SIG-M5 treated with dmso at 0.1 percent for 504 hours (cell line): ENCODE results near the gene FKBP4.
"Not testable (repeated sequence)": the region's sequence is repeated elsewhere in the genome, so short reads cannot be mapped to it uniquely, and the experiment has no call there.

Experiments used
- DNase-seq: peaks from one replicate; lab custom pipeline; 2025; ENCODE audit not compliant: unreplicated experiment; lab: John Stamatoyannopoulos, UW

The FKBP4 gene, protein sequence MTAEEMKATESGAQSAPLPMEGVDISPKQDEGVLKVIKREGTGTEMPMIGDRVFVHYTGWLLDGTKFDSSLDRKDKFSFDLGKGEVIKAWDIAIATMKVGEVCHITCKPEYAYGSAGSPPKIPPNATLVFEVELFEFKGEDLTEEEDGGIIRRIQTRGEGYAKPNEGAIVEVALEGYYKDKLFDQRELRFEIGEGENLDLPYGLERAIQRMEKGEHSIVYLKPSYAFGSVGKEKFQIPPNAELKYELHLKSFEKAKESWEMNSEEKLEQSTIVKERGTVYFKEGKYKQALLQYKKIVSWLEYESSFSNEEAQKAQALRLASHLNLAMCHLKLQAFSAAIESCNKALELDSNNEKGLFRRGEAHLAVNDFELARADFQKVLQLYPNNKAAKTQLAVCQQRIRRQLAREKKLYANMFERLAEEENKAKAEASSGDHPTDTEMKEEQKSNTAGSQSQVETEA

GRCh38 chr12:2794736-2795289, at the start of gene FKBP4:
FKBP4 (plus strand) TSS chr12:2794970; CDS start chr12:2795140, 170 bp downstream.
- DNase-seq = peak; percentile 78

DNA sequence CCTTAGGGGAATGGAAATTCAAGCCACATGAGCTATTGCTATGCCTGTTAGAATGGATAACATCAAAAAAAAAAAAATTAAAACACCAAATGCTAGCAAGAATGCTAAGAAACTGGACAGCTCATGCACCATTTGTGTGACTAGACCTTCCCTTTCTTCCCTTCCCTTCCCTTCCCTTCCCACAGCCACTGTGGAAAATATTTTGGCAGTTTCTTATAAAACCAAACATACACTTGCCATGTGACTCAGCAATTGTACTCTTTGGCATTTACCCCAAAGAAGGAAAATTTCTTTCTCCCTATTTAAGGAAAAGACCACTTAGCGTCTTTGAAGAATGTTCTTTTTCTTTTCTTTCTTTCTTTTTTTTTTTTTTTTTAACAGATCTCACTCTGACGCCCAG, 49.1 kb upstream of the FKBP4 start:
- DNase-seq = no peak

DNA sequence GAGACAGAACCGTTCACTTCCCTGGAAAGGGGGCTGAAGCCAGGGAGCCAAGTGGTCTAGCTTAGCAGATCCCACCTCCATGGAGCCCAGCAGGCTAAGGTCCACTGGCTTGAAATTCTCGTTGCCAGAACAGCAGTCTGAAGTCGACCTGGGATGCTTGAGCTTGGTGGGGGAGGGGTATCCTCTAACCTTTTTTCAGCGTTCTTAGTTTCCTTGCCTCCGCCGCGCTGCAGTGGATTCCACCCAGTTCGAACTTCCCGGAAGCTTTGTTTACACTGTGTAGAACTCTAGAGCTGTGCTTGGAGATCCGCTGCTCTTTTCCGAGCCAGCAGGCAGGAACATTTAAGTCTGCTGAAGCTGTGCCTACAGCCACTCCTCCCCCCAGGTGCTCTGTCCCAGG, 45.2 kb upstream of the FKBP4 start:
- no peak for DNase-seq

- DNase-seq = no peak
Measured at GRCh38 chr12:2750185-2750584, 44.6 kb upstream of the FKBP4 start.

- no peak for DNase-seq
Measured at GRCh38 chr12:2751230-2751629, 43.5 kb upstream of the FKBP4 start.

- no peak for DNase-seq
Measured at GRCh38 chr12:2751686-2752085, 43.1 kb upstream of the FKBP4 start.

- DNase-seq = peak; percentile 62
Measured at GRCh38 chr12:2752676-2753371, 41.9 kb upstream of the FKBP4 start.

- DNase-seq = no peak
Measured at GRCh38 chr12:2753536-2753935, 41.2 kb upstream of the FKBP4 start.

- no peak for DNase-seq
Measured at GRCh38 chr12:2754208-2754607, 40.6 kb upstream of the FKBP4 start.

GRCh38 chr12:2756756-2757155, 38.0 kb upstream of the FKBP4 start:
- DNase-seq = no peak

GRCh38 chr12:2759733-2760132, 35.0 kb upstream of the FKBP4 start:
- DNase-seq = no peak

- no peak for DNase-seq
Measured at GRCh38 chr12:2764398-2764797, 30.4 kb upstream of the FKBP4 start.

GRCh38 chr12:2765052-2765451, 29.7 kb upstream of the FKBP4 start:
- no peak for DNase-seq

DNA sequence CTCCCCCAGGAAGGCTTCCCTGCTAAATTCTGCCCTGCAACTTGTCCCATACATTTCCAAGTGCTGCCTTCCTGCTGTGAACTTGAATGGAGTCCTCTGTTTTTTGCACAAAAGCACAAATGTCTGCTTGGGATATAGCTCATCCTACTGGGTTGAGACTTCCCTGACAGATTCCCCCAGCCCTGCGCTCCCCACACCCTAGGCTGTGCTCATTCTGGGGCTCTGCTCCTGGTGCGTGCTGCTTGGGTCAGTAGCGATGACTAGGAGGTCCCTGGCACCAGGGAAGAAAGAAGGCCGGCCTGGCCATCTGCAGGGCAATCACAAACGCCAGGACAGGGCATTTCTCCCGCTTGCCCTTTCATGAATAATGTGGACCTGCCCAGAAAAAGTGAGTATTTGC, 29.2 kb upstream of the FKBP4 start:
- DNase-seq = no peak

GRCh38 chr12:2768224-2768961, 26.4 kb upstream of the FKBP4 start:
- no peak for DNase-seq

DNA sequence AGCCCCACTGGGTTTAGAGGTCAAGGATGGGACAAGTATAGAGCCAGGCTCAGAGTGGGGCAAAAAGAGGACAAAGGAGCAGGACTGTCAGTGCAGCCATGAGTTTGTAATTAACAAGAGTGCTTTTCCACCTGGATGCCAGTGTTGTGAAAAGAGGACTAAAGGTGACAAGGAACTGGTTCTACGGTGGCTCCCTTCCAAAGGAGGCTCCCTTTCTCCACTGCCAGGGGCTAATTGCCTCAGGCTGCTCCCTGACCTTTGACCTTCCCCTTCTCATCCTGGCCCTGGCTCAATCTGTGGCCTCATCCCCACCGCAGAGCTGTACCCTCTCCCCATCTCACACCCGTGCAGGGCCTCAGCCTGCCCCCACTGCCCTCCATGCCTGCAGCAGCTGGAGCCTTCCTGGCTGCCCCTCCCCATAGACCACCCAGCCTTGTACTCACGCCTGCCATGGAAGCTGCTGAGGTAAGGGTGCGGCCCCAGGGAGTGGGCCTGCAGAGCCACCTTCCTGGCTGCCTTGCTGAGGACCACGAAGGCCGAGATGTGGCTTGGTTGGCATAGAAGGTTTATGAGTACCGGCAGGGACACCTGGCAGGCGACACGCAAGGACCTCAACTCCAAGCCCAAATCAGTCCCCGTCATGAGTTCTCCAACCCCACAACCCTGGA, 24.8 kb upstream of the FKBP4 start:
- no peak for DNase-seq

GRCh38 chr12:2770544-2770943, 24.2 kb upstream of the FKBP4 start:
- not testable (repeated sequence) for DNase-seq

- no peak for DNase-seq
Measured at GRCh38 chr12:2772370-2772769, 22.4 kb upstream of the FKBP4 start.

DNA sequence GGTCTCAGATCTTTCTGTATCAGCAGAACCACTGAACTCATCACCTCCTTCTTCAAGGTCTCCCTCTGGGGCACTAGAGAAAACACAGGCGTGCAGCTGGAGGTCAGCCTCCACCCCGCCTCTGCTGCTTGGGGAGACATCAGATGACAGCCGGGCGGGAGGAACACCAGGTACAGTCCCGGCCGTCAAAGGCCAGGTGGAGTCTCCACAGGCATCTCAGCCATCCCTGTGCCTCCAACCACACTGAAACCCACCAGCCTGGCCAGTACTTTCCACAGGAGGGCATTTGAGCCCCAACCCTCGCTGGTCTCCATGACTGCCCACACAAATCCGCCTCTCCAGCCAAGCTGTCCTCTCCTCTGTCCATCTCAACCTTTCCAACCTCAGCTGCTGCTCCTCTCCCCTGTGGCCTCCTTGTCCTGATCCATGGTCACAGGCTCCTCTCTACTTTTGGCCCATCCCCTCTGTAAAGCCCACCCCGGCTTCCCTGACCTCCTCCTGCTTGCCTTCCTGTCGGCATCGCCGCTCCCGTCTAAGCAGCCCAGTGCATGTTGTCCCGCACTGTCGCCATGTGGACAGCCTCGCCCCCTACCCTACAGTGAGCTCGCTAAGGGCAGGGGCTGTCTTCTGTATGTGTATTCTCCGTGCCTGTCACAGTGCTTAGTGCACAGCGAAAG, 21.4 kb upstream of the FKBP4 start:
- DNase-seq = no peak

GRCh38 chr12:2775431-2775830, 19.3 kb upstream of the FKBP4 start:
- DNase-seq = no peak
